ENCODE results near the gene PATL2. TPM values are rescaled to one million over a fixed set of nuclear protein-coding genes. Genes with fewer than 3 reads are reported as not detected.

Gene PATL2
- total RNA-seq, 2 experiments from 2014 or later = 4.8 to 8.8 TPM

DNA sequence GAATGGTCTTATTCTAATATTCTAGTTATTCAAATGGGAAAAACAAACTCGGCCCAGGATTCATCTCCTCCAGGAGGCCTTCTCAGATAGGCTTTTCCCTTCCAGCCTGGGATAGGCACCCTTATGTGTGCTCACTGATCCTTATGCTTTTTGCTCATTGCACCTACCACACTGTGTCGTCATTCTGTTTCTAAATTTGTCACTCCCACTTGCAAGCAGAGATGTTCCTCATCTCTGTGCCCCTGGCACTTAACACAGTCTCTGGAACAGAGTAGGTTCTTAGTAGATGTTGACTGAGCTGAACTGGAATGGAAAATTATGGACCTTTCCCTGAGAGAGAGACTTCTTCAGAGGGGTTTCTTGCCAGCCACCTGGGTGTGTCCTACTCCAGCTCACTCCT lies 28.9 kb downstream of the PATL2 start:
- no peaks in the 10 kb centered on the region for H3K9me2 ChIP-seq (ENCODE audit: insufficient read depth, low read length)
- no peak overlapping the region for H3K4me3 ChIP-seq (ENCODE audit: low read depth, low read length, poor library complexity, severe bottlenecking)
- H3K79me2 ChIP-seq (ENCODE audit: insufficient read depth, low read depth, low read length) = no peaks in the 10 kb centered on the region
- CTCF ChIA-PET (ENCODE audit: unreplicated experiment) = interaction anchor here (1.0 kb wide), 1 partner anchor 19 kb away, joined by 3 read pairs; the partner anchor contains the start of gene SPG11
- H3K4me2 ChIP-seq (ENCODE audit: low read length) = no peak overlapping the region
- intact Hi-C loops (cut with micrococcal nuclease; ENCODE audit: unreplicated experiment) = no loop called here
- no peaks in the 10 kb centered on the region for H3K36me3 ChIP-seq (ENCODE audit: insufficient read depth, low read length)
- POLR2A ChIA-PET = interaction anchor here (1.1 to 1.3 kb wide), 2 partner anchors 10 to 23 kb away, joined by 3 read pairs; no protein-coding TSS in a partner anchor
- H2AFZ ChIP-seq (ENCODE audit: low read length) = peak overlapping the region; percentile 61; the same call in 1 of the 2 replicates
- no TSS peak for BruUV-seq (replicated peaks)
- peaks cover 9% of the 10 kb centered on the region for H3K4me1 ChIP-seq (ENCODE audit: insufficient read depth, low read length, poor library complexity, severe bottlenecking)
- no peaks in the 10 kb centered on the region for H4K20me1 ChIP-seq (ENCODE audit: insufficient read depth, low read length)
- no peak for DNase-seq (ENCODE audit: low spot score)
- no peaks in the 10 kb centered on the region for H3K9me3 ChIP-seq (ENCODE audit: low read length)
- H3K27ac ChIP-seq (ENCODE audit: low read depth, low read length, poor library complexity, severe bottlenecking) = no peak overlapping the region
- TF ChIP-seq EZH2phosphoT487 (IDR thresholded peaks at IDR 0.05; ENCODE audit: borderline replicate concordance, low read depth, low read length) = no peak
- TF ChIP-seq, protein P1, sequence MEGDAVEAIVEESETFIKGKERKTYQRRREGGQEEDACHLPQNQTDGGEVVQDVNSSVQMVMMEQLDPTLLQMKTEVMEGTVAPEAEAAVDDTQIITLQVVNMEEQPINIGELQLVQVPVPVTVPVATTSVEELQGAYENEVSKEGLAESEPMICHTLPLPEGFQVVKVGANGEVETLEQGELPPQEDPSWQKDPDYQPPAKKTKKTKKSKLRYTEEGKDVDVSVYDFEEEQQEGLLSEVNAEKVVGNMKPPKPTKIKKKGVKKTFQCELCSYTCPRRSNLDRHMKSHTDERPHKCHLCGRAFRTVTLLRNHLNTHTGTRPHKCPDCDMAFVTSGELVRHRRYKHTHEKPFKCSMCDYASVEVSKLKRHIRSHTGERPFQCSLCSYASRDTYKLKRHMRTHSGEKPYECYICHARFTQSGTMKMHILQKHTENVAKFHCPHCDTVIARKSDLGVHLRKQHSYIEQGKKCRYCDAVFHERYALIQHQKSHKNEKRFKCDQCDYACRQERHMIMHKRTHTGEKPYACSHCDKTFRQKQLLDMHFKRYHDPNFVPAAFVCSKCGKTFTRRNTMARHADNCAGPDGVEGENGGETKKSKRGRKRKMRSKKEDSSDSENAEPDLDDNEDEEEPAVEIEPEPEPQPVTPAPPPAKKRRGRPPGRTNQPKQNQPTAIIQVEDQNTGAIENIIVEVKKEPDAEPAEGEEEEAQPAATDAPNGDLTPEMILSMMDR (conservative IDR thresholded peaks at IDR 0.05; ENCODE audit: low read length) = no peak

DNA sequence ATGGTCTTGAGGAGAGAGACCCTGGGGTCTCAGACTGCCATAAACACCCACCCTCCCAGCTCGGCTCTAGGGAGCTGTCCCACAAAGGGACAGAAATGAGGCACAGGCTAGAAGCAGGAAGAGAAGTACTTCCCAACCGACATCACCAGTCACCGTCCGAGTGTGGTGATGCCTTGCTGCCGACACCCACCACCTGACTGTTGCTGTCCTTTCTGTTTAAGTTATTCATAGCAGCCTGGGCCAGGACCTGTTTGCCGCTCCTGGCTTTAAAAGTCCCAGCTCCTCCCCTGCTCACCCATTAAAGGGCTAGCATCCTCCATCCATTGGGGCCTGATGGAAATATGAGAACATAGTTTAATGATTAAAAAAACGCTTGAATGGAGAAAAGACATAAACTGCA lies 34.4 kb downstream of the PATL2 start:
- peaks cover 14% of the 10 kb centered on the region for H3K4me1 ChIP-seq (ENCODE audit: insufficient read depth, low read length, poor library complexity, severe bottlenecking)
- no peaks in the 10 kb centered on the region for H3K36me3 ChIP-seq (ENCODE audit: insufficient read depth, low read length)
- ChIA-PET CTCF (ENCODE audit: unreplicated experiment) (interaction anchor here (1.3 kb wide), 1 partner anchor 59 kb away, joined by 3 read pairs; the partner anchor contains the start of gene TRIM69), POLR2A (no interaction called here)
- no peak overlapping the region for H2AFZ ChIP-seq (ENCODE audit: low read length)
- BruUV-seq (replicated peaks) = no TSS peak
- no peak for DNase-seq (ENCODE audit: low spot score)
- H3K9me3 ChIP-seq (ENCODE audit: low read length) = no peaks in the 10 kb centered on the region
- H3K27ac ChIP-seq (ENCODE audit: low read depth, low read length, poor library complexity, severe bottlenecking) = no peak overlapping the region
- no peak overlapping the region for H3K4me3 ChIP-seq (ENCODE audit: low read depth, low read length, poor library complexity, severe bottlenecking)
- TF ChIP-seq, protein P1 (conservative IDR thresholded peaks at IDR 0.05; ENCODE audit: low read length) = no peak
- TF ChIP-seq EZH2phosphoT487 (IDR thresholded peaks at IDR 0.05; ENCODE audit: borderline replicate concordance, low read depth, low read length) = no peak
- no peaks in the 10 kb centered on the region for H3K9me2 ChIP-seq (ENCODE audit: insufficient read depth, low read length)
- intact Hi-C loops (cut with micrococcal nuclease; ENCODE audit: unreplicated experiment) = no loop called here
- no peaks in the 10 kb centered on the region for H3K79me2 ChIP-seq (ENCODE audit: insufficient read depth, low read depth, low read length)
- H3K4me2 ChIP-seq (ENCODE audit: low read length) = no peak overlapping the region
- H4K20me1 ChIP-seq (ENCODE audit: insufficient read depth, low read length) = no peaks in the 10 kb centered on the region

DNA sequence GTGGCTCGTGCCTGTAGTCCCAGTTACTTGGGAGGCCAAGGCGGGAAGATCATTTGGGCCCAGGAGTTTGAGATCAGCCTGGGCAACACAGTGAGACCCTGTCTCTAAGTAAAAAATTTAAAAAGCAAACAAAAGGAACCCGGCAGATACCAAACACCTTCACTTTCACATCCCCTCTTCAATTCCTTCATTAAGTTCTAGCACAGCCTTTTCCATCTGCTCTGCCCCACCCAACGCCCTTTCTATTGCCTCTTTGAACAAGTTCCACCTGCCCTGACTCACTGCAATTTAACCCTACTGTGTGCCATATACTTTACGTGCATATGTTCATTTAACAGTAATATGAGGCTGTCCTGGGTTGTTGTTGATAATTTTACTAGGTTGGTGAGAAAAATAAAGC lies 35.2 kb downstream of the PATL2 start:
- Histone ChIP-seq H3K4me2 (ENCODE audit: low read length) (no peak overlapping the region), H3K4me1 (ENCODE audit: insufficient read depth, low read length, poor library complexity, severe bottlenecking) (peaks cover 21% of the 10 kb centered on the region), H3K4me3 (ENCODE audit: low read depth, low read length, poor library complexity, severe bottlenecking) (no peak overlapping the region), H3K9me2 (ENCODE audit: insufficient read depth, low read length) (no peaks in the 10 kb centered on the region), H3K9me3 (ENCODE audit: low read length) (no peaks in the 10 kb centered on the region), H2AFZ (ENCODE audit: low read length) (no peak overlapping the region), H3K79me2 (ENCODE audit: insufficient read depth, low read depth, low read length) (no peaks in the 10 kb centered on the region), H4K20me1 (ENCODE audit: insufficient read depth, low read length) (no peaks in the 10 kb centered on the region), H3K27ac (ENCODE audit: low read depth, low read length, poor library complexity, severe bottlenecking) (no peak overlapping the region), H3K36me3 (ENCODE audit: insufficient read depth, low read length) (no peaks in the 10 kb centered on the region)
- CTCF ChIA-PET (ENCODE audit: unreplicated experiment) = no interaction called here
- intact Hi-C loops (cut with micrococcal nuclease; ENCODE audit: unreplicated experiment) = no loop called here
- POLR2A ChIA-PET = no interaction called here
- TF ChIP-seq, protein P1 (conservative IDR thresholded peaks at IDR 0.05; ENCODE audit: low read length) = no peak
- TF ChIP-seq EZH2phosphoT487 (IDR thresholded peaks at IDR 0.05; ENCODE audit: borderline replicate concordance, low read depth, low read length) = no peak
- DNase-seq (ENCODE audit: low spot score) = no peak
- no TSS peak for BruUV-seq (replicated peaks)

All from OCI-LY7 (cell line).